IMR-90 (cell line): ENCODE data around the gene NSD2. TPM values are rescaled to one million over a fixed set of nuclear protein-coding genes. Genes with fewer than 3 reads are reported as not detected.

Source experiments
- ATAC-seq: fragments of 200-7000 bp; cut with Tn5 transposase; 2 replicates; pipeline ENCODE4 v1.9.1; 2020; ENCODE audit warnings: low read depth, mild to moderate bottlenecking, moderate library complexity
- BruUV-seq: library from RNA; stranded (reverse); fragments of 400-500 nt; replicated peaks from 2 replicates; lab custom pipeline; 2021; lab: Mats Ljungman, UMichigan
- CTCF ChIA-PET: fragments of 300-600 bp; formaldehyde crosslinking; extraction: SDS; loops from one replicate; lab custom pipeline; 2021; ENCODE audit warnings: antibody characterized with exemption; lab: Yijun Ruan, JAX
- POLR2A ChIA-PET: fragments of 300-600 bp; sonication (Branson Sonifier 250); formaldehyde crosslinking; loops from one replicate; lab custom pipeline; 2022; ENCODE audit warnings: antibody characterized with exemption; ENCODE audit not compliant: unreplicated experiment; lab: Charles Lee
- DNase-seq: peaks from one replicate; pipeline ENCODE4 v3.0.0; 2013
- H2AFZ ChIP-seq: replicated peaks from 2 replicates; pipeline ENCODE3; 2013; ENCODE audit warnings: low read length, mild to moderate bottlenecking; ENCODE audit not compliant: poor library complexity
- H2AK5ac ChIP-seq: 2 replicates; pipeline ENCODE4 v1.6.1; 2013; ENCODE audit warnings: low read depth, low read length, inconsistent platforms
- H2AK9ac ChIP-seq: replicated peaks from 2 replicates; pipeline ENCODE3; 2013; ENCODE audit warnings: mild to moderate bottlenecking, low read depth, low read length, moderate library complexity; ENCODE audit not compliant: poor library complexity
- H2BK120ac ChIP-seq: 2 replicates; pipeline ENCODE4 v1.6.1; 2013; ENCODE audit warnings: low read depth, low read length, inconsistent platforms
- H2BK15ac ChIP-seq: 3 replicates; pipeline ENCODE4 v1.6.1; 2013; ENCODE audit warnings: low read depth, low read length, inconsistent platforms
- H2BK20ac ChIP-seq: 2 replicates; pipeline ENCODE4 v1.6.1; 2013; ENCODE audit warnings: low read depth, mild to moderate bottlenecking, inconsistent platforms, low read length, moderate library complexity
- H2BK5ac ChIP-seq: 2 replicates; pipeline ENCODE4 v1.6.1; 2013; ENCODE audit warnings: mild to moderate bottlenecking, low read depth, low read length, inconsistent platforms; ENCODE audit not compliant: poor library complexity, severe bottlenecking
- H3K14ac ChIP-seq: replicated peaks from 2 replicates; pipeline ENCODE4 v1.6.1; 2013; ENCODE audit warnings: low read depth, low read length, inconsistent platforms
- H3K18ac ChIP-seq: 2 replicates; pipeline ENCODE4 v1.6.1; 2013; ENCODE audit warnings: low read depth, low read length, control low read depth
- H3K23ac ChIP-seq: 2 replicates; pipeline ENCODE4 v1.6.1; 2013; ENCODE audit warnings: low read depth, low read length, inconsistent platforms
- H3K27ac ChIP-seq: 2 replicates; pipeline ENCODE4 v1.5.1; 2013; ENCODE audit warnings: mild to moderate bottlenecking, control low read depth, low read length; ENCODE audit not compliant: insufficient read depth
- H3K27me3 ChIP-seq: 2 replicates; pipeline ENCODE4 v1.6.1; 2013; ENCODE audit warnings: low read length; ENCODE audit not compliant: control insufficient read depth, insufficient read depth
- H3K36me3 ChIP-seq: 2 replicates; pipeline ENCODE4 v1.6.1; 2013; ENCODE audit warnings: low read length, mixed read lengths; ENCODE audit not compliant: control insufficient read depth, insufficient read depth
- H3K4ac ChIP-seq: 2 replicates; pipeline ENCODE4 v1.6.1; 2013; ENCODE audit warnings: low read depth, low read length, inconsistent platforms
- H3K4me1 ChIP-seq: 2 replicates; pipeline ENCODE4 v1.6.1; 2013; ENCODE audit warnings: low read length, mixed read lengths; ENCODE audit not compliant: control insufficient read depth, insufficient read depth
- H3K4me2 ChIP-seq: 2 replicates; pipeline ENCODE4 v1.6.1; 2013; ENCODE audit warnings: low read depth, mild to moderate bottlenecking, control low read depth, low read length, moderate library complexity
- H3K4me3 ChIP-seq: 2 replicates; pipeline ENCODE4 v1.5.1; 2013; ENCODE audit warnings: low read depth, mild to moderate bottlenecking, control low read depth, low read length, moderate library complexity; ENCODE audit not compliant: insufficient read depth
- H3K56ac ChIP-seq: 2 replicates; pipeline ENCODE4 v1.6.1; 2013; ENCODE audit warnings: low read length, inconsistent platforms; ENCODE audit not compliant: insufficient read depth; ENCODE audit errors: extremely low read depth
- H3K79me1 ChIP-seq, 2 experiments: 2 replicates each; pipeline ENCODE4 v1.6.1; 2013; ENCODE audit warnings: low read length in 2 of 2, inconsistent platforms in 1 of 2, low read depth in 1 of 2
- H3K9ac ChIP-seq: 2 replicates; pipeline ENCODE4 v1.6.1; 2013; ENCODE audit warnings: low read depth, low read length, control low read depth
- H3K9me1 ChIP-seq: 2 replicates; pipeline ENCODE4 v1.6.1; 2013; ENCODE audit warnings: low read length, inconsistent platforms; ENCODE audit not compliant: insufficient read depth
- H3K9me3 ChIP-seq: 2 replicates; pipeline ENCODE4 v1.6.1; 2013; ENCODE audit warnings: low read length; ENCODE audit not compliant: control insufficient read depth, insufficient read depth
- H4K20me1 ChIP-seq: 2 replicates; pipeline ENCODE4 v1.6.1; 2013; ENCODE audit warnings: low read length, inconsistent platforms; ENCODE audit not compliant: insufficient read depth
- H4K5ac ChIP-seq: 2 replicates; pipeline ENCODE4 v1.6.1; 2013; ENCODE audit warnings: mild to moderate bottlenecking, low read depth, low read length, control low read depth
- H4K8ac ChIP-seq, 2 experiments: 2 replicates each; pipeline ENCODE4 v1.6.1; 2013; ENCODE audit warnings: low read depth in 2 of 2, low read length in 2 of 2, control low read depth in 1 of 2, inconsistent platforms in 1 of 2
- H4K91ac ChIP-seq: 2 replicates; pipeline ENCODE4 v1.6.1; 2013; ENCODE audit warnings: low read depth, low read length, inconsistent platforms; ENCODE audit not compliant: insufficient read depth
- BHLHE40 ChIP-seq: fragments of 150-350 bp; IDR thresholded peaks from 2 replicates; pipeline ENCODE4 v1.6.1; 2016; ENCODE audit warnings: mild to moderate bottlenecking, low read depth, low read length
- CEBPB ChIP-seq: IDR thresholded peaks from 2 replicates; pipeline ENCODE4 v1.6.1; 2012; ENCODE audit warnings: low read depth, low read length, improper control_type of control experiment
- CHD1 ChIP-seq: IDR thresholded peaks from 2 replicates; pipeline ENCODE4 v1.6.1; 2012; ENCODE audit warnings: low read depth, low read length, improper control_type of control experiment
- CTCF ChIP-seq: conservative IDR thresholded peaks from 2 replicates; pipeline ENCODE4 v1.5.1; 2012; ENCODE audit warnings: mild to moderate bottlenecking, low read depth, low read length, improper control_type of control experiment
- ELK1 ChIP-seq: fragments of 150-350 bp; IDR thresholded peaks from 2 replicates; pipeline ENCODE4 v1.6.1; 2016; ENCODE audit warnings: low read depth, mild to moderate bottlenecking, low read length, moderate library complexity, borderline replicate concordance
- FOS ChIP-seq: fragments of 150-350 bp; IDR thresholded peaks from 2 replicates; pipeline ENCODE4 v1.6.1; 2016; ENCODE audit warnings: low read depth, low read length
- MAFK ChIP-seq: IDR thresholded peaks from 2 replicates; pipeline ENCODE4 v1.6.1; 2012; ENCODE audit warnings: low read depth, low read length, improper control_type of control experiment
- MAZ ChIP-seq: IDR thresholded peaks from 2 replicates; pipeline ENCODE4 v1.6.1; 2012; ENCODE audit warnings: low read depth, mild to moderate bottlenecking, low read length, improper control_type of control experiment, moderate library complexity, borderline replicate concordance
- MXI1 ChIP-seq: IDR thresholded peaks from 2 replicates; pipeline ENCODE4 v1.6.1; 2012; ENCODE audit warnings: low read depth, mild to moderate bottlenecking, low read length, moderate library complexity, borderline replicate concordance
- NFE2L2 ChIP-seq: fragments of 150-350 bp; IDR thresholded peaks from 2 replicates; pipeline ENCODE4 v1.6.1; 2016; ENCODE audit warnings: low read depth, mild to moderate bottlenecking, low read length
- POLR2A ChIP-seq: IDR thresholded peaks from 2 replicates; pipeline ENCODE4 v1.6.1; 2012; ENCODE audit warnings: mild to moderate bottlenecking, low read depth, low read length
- RAD21 ChIP-seq: IDR thresholded peaks from 2 replicates; pipeline ENCODE4 v1.6.1; 2012; ENCODE audit warnings: low read length, improper control_type of control experiment
- RCOR1 ChIP-seq: IDR thresholded peaks from 2 replicates; pipeline ENCODE4 v1.6.1; 2012; ENCODE audit warnings: mild to moderate bottlenecking, low read length, improper control_type of control experiment; ENCODE audit not compliant: insufficient replicate concordance
- RFX5 ChIP-seq: IDR thresholded peaks from 2 replicates; pipeline ENCODE4 v1.8.0; 2012; ENCODE audit warnings: low read depth, mild to moderate bottlenecking, low read length, moderate library complexity
- SMC3 ChIP-seq: fragments of 150-350 bp; IDR thresholded peaks from 2 replicates; pipeline ENCODE4 v1.6.1; 2016; ENCODE audit warnings: low read depth, mild to moderate bottlenecking, antibody characterized with exemption, low read length, moderate library complexity
- USF2 ChIP-seq: fragments of 150-350 bp; IDR thresholded peaks from 2 replicates; pipeline ENCODE4 v1.6.1; 2017; ENCODE audit warnings: mild to moderate bottlenecking, antibody characterized with exemption, low read length, low read depth
- WGBS, 2 experiments: methylation state at CpG; one replicate each; pipeline versions ENCODE4 v1.1.5 to v1.1.7; 2013; ENCODE audit warnings: missing lambda C conversion rate in 2 of 2; ENCODE audit not compliant: insufficient read length in 1 of 2; ENCODE audit errors: extremely low coverage in 2 of 2; 5-methylcytosine and 5-hydroxymethylcytosine counted together
- dilution Hi-C: fragments of 300-500 bp; cut with HindIII; formaldehyde crosslinking; loops from one replicate; pipeline ENCODE4 v1.14.3; 2018; ENCODE audit warnings: low sequenced_read_pairs; ENCODE audit not compliant: unreplicated experiment
- in situ Hi-C: fragments of 300-500 bp; cut with MboI; formaldehyde crosslinking; loops from 3 replicates; pipeline ENCODE4 v1.14.3; 2019; ENCODE audit warnings: low sequenced_read_pairs, inconsistent platforms, mixed read lengths
- intact Hi-C: fragments of 100-400 bp; cut with micrococcal nuclease; formaldehyde crosslinking; loops from 2 replicates; pipeline ENCODE4 v1.10.0; 2022
- polyA plus RNA-seq, 3 experiments: library from polyadenylated mRNA; depleted of rRNA; stranded (reverse); fragments of >200 nt; gene quantifications; 2 replicates each; pipeline ENCODE4 v1.2.3, GENCODE V29; 2012; ENCODE audit warnings: low replicate concordance in 1 of 3
- total RNA-seq: library from RNA; depleted of rRNA; stranded (reverse); fragments of >200 nt; gene quantifications from 2 replicates; pipeline ENCODE4 v1.2.3, GENCODE V29; 2012

Gene NSD2
- total and polyA plus RNA-seq, 2 of the 4 experiments (the other 2 are of a cell fraction) = 35.9 to 68.1 TPM

- no peak for ATAC-seq
- Histone ChIP-seq H2BK120ac (no peak overlapping the region), H3K9me1 (peaks cover 26% of the 10 kb centered on the region), H2AFZ (no peak overlapping the region), H4K5ac (no peak overlapping the region), H2BK20ac (no peak overlapping the region), H3K4me1 (peaks cover 27% of the 10 kb centered on the region), H2BK15ac (no peak overlapping the region), H3K79me1 (peaks cover 15 to 69% of the 10 kb centered on the region in 2 experiments), H3K14ac (no peak overlapping the region), H3K27ac (no peak overlapping the region), H3K9ac (no peak overlapping the region), H3K4me3 (no peak overlapping the region), H4K91ac (no peak overlapping the region), H3K27me3 (no peaks in the 10 kb centered on the region), H3K9me3 (no peaks in the 10 kb centered on the region), H2AK9ac (no peak overlapping the region), H4K8ac (no peak overlapping the region), H3K4ac (no peak overlapping the region), H3K23ac (no peak overlapping the region), H2AK5ac (no peak overlapping the region), H3K4me2 (no peak overlapping the region), H4K20me1 (peaks cover 38% of the 10 kb centered on the region), H3K18ac (no peak overlapping the region), H2BK5ac (no peak overlapping the region), H3K36me3 (peaks cover 21% of the 10 kb centered on the region), H3K56ac (no peak overlapping the region)
- TF ChIP-seq CEBPB (no peak), NFE2L2 (no peak), CTCF (no peak), SMC3 (no peak), USF2 (no peak), RAD21 (no peak), MAFK (no peak), FOS (no peak), ELK1 (no peak), POLR2A (no peak), MAZ (no peak), RFX5 (no peak), MXI1 (no peak), RCOR1 (no peak), BHLHE40 (no peak), CHD1 (no peak)
- CTCF ChIA-PET = no interaction called here
- POLR2A ChIA-PET = no interaction called here
- WGBS, 2 experiments = no CpG with 5 or more reads among the region's 2 CpGs
- no peak for DNase-seq
- intact Hi-C loops = no loop called here
- dilution Hi-C loops = no loop called here
- in situ Hi-C loops = no loop called here
- no TSS peak for BruUV-seq
These were observed 24.6 kb upstream of the NSD2 start for GRCh38 chr4:1846580-1846979.
